ENCODE measurements around the gene TLR5.

DNA sequence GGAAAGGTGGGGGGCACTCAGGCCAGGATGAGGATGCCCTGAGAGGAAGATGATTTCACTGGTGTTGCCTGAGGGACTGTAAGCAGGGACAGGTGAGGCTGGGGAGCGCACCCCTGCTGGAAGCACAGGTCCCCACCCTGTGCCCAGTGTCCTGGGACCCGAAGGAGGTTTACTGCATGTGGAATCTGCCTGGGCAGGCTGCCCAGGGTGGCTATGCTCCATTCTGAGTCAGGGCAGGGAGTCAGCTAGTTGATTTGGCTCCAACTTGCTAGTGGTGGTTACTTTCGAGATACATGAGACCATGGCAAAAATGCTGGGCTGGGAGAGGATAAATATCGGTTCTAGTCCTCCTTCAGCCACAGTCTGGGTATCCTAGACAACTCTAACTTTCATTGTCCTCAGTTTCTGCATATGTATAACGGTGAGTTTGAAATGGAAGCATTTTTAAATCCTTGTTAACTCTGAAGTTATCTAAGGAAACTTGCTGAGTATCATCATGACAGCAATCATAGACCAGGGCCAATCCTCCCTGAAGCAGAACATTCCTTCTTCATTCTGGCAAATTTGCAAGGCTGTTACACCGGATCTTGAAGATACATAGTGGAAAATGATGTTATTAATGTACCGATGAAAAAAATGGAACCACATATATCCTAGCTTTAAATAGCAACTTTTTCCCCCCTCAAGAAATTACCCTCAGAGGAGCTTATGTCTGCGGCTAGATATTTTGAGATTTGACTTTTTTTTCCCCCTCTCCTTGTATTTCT is 7.7 kb downstream of the TLR5 start:
- TF ChIP-seq, protein P1, sequence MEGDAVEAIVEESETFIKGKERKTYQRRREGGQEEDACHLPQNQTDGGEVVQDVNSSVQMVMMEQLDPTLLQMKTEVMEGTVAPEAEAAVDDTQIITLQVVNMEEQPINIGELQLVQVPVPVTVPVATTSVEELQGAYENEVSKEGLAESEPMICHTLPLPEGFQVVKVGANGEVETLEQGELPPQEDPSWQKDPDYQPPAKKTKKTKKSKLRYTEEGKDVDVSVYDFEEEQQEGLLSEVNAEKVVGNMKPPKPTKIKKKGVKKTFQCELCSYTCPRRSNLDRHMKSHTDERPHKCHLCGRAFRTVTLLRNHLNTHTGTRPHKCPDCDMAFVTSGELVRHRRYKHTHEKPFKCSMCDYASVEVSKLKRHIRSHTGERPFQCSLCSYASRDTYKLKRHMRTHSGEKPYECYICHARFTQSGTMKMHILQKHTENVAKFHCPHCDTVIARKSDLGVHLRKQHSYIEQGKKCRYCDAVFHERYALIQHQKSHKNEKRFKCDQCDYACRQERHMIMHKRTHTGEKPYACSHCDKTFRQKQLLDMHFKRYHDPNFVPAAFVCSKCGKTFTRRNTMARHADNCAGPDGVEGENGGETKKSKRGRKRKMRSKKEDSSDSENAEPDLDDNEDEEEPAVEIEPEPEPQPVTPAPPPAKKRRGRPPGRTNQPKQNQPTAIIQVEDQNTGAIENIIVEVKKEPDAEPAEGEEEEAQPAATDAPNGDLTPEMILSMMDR (IDR thresholded peaks at IDR 0.05): no peak
- TF ChIP-seq POLR2A (IDR thresholded peaks at IDR 0.05): no peak

Measured in upper lobe of left lung (tissue), 4 donors.